Keratinocyte (primary cell): Measurements from ENCODE around the gene RERE.

Experiments used
- CTCF ChIP-seq, 3 experiments: IDR thresholded peaks in 1 of 3; conservative IDR thresholded peaks in 1 of 3; optimal IDR thresholded peaks in 1 of 3; 2 replicates in 2 of 3; 3 replicates in 1 of 3; pipeline versions ENCODE3 to v1.5.1; 2011; ENCODE audit warnings: low read length in 3 of 3, mild to moderate bottlenecking in 3 of 3, moderate library complexity in 2 of 3, control low read depth in 1 of 3, inconsistent platforms in 1 of 3; ENCODE audit not compliant: insufficient read depth in 2 of 3; ENCODE audit errors: extremely low read depth in 1 of 3
- EZH2 ChIP-seq: IDR thresholded peaks from one replicate; pipeline ENCODE4 v1.6.1; 2012; ENCODE audit warnings: inconsistent platforms, mild to moderate bottlenecking, low read length, moderate library complexity

- TF ChIP-seq CTCF (optimal IDR thresholded peaks at IDR 0.05 in 1 of 3, IDR thresholded peaks at IDR 0.05 in 1 of 3, conservative IDR thresholded peaks at IDR 0.05 in 1 of 3; ENCODE audit: extremely low read depth in 1 of 3, insufficient read depth in 2 of 3, low read length in 3 of 3) (peak; percentile 59 to 89 (median 84)), EZH2 (no peak)
These were observed 468.5 kb downstream of the RERE start for GRCh38 chr1:8348777-8349472.
